ENCODE results near the gene MUC20.
"Not testable (repeated sequence)": the region's sequence is repeated elsewhere in the genome, so short reads cannot be mapped to it uniquely, and the experiment has no call there.

The MUC20 gene

GRCh38 chr3:195720831-195721506 is at the start of gene MUC20:
TSS of gene MUC20 (plus strand) at chr3:195720978. CDS start at chr3:195721008, 30 bp downstream.
- not testable (repeated sequence) for DNase-seq

GRCh38 chr3:195671283-195671682 is 49.5 kb upstream of the MUC20 start:
- not testable (repeated sequence) for DNase-seq

- DNase-seq, result not testable (repeated sequence)
Measured at GRCh38 chr3:195673711-195674110, 47.1 kb upstream of the MUC20 start.

GRCh38 chr3:195678391-195679015 is 42.3 kb upstream of the MUC20 start:
- not testable (repeated sequence) for DNase-seq

- DNase-seq, result not testable (repeated sequence)
Measured at GRCh38 chr3:195680690-195681089, 40.1 kb upstream of the MUC20 start.

GRCh38 chr3:195681458-195682103 is 39.2 kb upstream of the MUC20 start:
- DNase-seq, result not testable (repeated sequence)

GRCh38 chr3:195682104-195682742 is 38.6 kb upstream of the MUC20 start:
- DNase-seq, result not testable (repeated sequence)

- not testable (repeated sequence) for DNase-seq
Measured at GRCh38 chr3:195683722-195684526, 36.9 kb upstream of the MUC20 start.

- not testable (repeated sequence) for DNase-seq
Measured at GRCh38 chr3:195684527-195685257, 36.1 kb upstream of the MUC20 start.

GRCh38 chr3:195686537-195687208 is 34.1 kb upstream of the MUC20 start:
- DNase-seq, result not testable (repeated sequence)

- DNase-seq, result not testable (repeated sequence)
Measured at GRCh38 chr3:195687209-195687760, 33.5 kb upstream of the MUC20 start.

GRCh38 chr3:195688471-195689183 is 32.2 kb upstream of the MUC20 start:
- DNase-seq, result not testable (repeated sequence)

- DNase-seq, result not testable (repeated sequence)
Measured at GRCh38 chr3:195689184-195690070, 31.4 kb upstream of the MUC20 start.

GRCh38 chr3:195690951-195691350 is 29.8 kb upstream of the MUC20 start:
- no peak for DNase-seq

GRCh38 chr3:195691596-195692353 is 29.0 kb upstream of the MUC20 start:
- DNase-seq, result not testable (repeated sequence)

GRCh38 chr3:195692354-195692685 is 28.5 kb upstream of the MUC20 start:
- DNase-seq, result no peak

GRCh38 chr3:195692781-195693427 is 27.9 kb upstream of the MUC20 start:
- DNase-seq, result no peak

All from GF-D8 (cell line).